ENCODE measurements around the gene DCLRE1A.

- TF ChIP-seq CTCF (IDR thresholded peaks at IDR 0.05): no peak
- no peak for TF ChIP-seq EZH2 (IDR thresholded peaks at IDR 0.05; ENCODE audit: borderline replicate concordance, insufficient read depth, low read depth, low read length, poor library complexity, severe bottlenecking)
Observed at GRCh38 chr10:113849140-113849803, 4.6 kb downstream of the DCLRE1A start.

Measured in B cell (primary cell).